ENCODE results near the gene FAF1.
"Not testable (repeated sequence)": the region's sequence is repeated elsewhere in the genome, so short reads cannot be mapped to it uniquely, and the experiment has no call there.

Gene FAF1

DNA sequence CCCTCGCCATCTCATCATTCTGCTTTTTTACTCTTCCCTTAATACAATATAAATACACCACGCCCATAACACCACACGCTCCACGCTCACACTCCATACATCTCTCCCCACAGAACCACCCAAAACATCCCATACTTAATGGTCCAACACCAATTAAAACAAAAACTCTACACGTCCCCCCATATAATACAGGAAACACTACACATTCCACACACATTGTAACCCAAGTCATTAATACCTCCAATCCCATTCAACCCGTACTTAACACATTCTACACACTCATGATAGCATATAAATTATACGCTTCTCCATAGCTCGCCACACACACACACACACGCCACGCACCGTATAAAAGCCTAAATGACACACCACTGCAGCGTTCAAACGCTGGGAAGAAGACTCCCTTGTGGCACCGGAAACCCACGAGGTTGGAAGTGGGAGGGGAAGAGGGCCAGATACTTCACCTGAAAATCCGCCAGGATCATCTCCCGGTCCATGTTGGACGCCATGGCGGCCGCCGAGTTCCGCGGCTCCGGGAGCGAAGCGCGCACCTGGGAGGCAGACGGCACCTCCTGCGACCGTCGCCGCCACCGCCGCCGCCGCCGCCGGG is 659 bp downstream of the FAF1 start:
- no peak for DNase-seq (ENCODE audit: low read depth in 2 of 2)

DNA sequence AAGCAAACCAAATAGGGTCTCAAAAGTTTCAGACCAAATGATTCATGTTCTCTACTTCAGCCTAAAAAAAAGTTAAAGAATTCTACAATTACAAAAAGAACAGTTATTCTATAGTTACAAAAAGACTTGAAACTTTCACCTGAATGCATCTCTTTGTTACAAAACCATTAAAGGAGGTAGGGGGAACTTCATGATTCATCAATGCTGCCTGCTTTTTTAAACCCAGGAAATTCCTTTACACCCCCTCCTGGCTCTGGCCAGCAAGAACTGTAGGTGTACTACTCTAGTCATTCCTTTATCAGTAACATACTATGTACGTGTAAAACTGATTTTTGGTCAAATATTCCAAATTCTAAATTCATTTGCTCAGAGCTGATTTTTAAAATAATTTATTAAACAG is 5.0 kb downstream of the FAF1 start:
- DNase-seq (ENCODE audit: low read depth in 2 of 2) = no peak

- not testable (repeated sequence) for DNase-seq (ENCODE audit: low read depth in 2 of 2)
These were observed 7.5 kb downstream of the FAF1 start for GRCh38 chr1:50952566-50952965.

GRCh38 chr1:50950396-50950795 is 9.7 kb downstream of the FAF1 start:
- no peak for DNase-seq (ENCODE audit: low read depth in 2 of 2)

DNA sequence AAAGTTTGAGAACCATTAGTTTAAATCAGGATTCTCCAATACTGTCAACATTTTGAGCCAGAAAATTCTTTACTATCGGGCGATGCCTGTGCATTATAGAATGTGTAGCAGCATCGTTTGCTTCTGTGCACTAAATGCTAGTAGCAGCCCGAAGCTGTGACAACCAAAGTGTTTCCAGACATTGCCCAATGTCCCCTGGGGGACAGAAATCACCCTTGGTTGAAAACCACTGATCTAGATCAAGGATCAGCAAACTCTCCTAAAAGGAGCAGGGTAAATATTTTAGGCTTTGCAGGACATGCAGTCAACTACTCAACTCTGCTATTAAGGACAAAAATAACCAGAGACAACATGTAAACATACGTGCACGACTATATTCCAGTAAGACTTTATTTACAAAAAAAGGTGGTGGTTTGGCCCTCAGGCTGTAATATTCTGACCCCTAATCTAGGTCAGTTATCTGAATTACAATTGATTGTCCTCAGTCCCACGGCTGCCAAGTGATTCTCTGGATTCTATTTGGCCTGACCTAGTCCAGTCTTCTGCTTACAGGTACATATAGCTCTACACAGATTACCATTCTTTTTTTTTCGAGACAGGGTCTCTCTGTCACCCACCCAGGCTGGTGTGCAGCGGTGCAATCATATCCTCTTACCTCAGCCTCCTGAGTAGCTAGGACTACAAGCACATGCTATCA is 10.6 kb downstream of the FAF1 start:
- DNase-seq (ENCODE audit: low read depth in 2 of 2) = no peak

DNA sequence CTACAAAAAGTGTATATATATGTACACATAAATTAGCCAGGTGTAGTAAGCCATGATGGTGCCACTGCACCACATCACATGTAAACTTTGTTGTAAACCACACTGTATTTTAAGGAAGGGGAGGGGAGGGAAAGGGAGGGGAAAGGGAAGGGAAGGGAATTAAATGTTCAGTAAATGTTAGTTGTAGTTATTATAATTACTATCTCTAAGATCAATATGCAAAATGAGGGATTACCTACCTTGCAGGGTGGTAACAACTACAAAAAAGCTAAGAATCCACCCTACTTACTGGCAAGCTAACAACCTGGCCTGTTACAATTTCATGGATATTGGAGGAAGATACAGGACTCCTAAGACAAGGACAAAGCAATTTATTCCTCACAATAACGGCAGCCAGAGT is 17.7 kb downstream of the FAF1 start:
- no peak for DNase-seq (ENCODE audit: low read depth in 2 of 2)

- DNase-seq (ENCODE audit: low read depth in 2 of 2) = no peak
These were observed 19.8 kb downstream of the FAF1 start for GRCh38 chr1:50940291-50940690.

DNA sequence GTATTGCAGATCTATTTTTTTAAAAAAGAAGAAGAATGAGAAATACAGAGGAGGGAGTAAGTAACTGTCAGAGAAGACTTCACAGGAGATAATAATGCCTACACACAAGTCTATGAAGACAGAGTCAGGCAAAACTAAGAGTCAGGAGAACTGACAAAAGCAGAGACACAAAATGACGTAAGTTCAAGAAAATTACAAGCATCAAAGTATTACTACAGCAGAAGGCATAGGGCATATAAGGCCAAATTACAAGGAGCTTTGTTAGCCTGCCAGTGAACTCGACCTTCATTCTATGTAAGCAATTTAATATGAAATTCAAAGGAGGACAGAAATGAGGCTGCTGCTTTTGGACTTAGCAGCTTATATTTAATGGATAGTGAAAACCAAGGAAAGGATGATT is 23.7 kb downstream of the FAF1 start:
- no peak for DNase-seq (ENCODE audit: low read depth in 2 of 2)

DNA sequence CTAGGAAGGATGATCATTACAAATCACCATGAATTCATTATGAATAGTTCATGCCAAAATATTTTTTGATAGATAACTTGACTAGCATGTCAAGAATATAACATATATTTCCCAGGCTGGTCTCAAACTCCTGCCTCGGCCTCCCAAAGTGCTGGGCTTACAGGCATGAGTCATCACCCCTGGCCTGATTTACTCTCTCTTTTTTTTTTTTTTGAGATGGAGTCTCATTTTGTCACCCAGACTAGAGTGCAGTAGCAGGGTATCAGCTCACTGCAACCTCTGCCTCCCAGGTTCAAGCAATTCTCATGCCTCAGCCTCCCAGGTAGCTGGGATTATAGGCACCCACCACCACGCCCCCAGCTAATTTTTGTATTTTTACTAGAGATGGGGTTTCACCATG is 24.8 kb downstream of the FAF1 start:
- not testable (repeated sequence) for DNase-seq (ENCODE audit: low read depth in 2 of 2)

- DNase-seq (ENCODE audit: low read depth in 2 of 2) = no peak
These were observed 25.2 kb downstream of the FAF1 start for GRCh38 chr1:50934838-50935237.

DNA sequence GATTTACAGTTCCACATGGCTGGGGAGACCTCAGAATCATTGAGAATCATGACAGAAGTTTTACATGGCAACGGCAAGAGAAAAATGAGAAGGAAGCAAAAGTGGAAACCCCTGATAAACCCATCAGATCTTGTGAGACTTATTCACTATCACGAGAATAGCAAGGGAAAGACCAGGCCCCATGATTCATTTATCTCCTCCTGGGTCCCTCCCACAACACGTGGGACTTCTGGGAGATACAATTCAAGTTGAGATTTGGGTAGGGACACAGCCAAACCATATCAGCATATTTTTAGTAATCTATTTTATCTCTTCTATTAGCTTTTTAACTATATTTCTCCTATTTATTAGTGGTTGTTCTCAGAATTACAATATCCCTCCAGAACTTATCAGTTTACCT is 26.3 kb downstream of the FAF1 start:
- not testable (repeated sequence) for DNase-seq (ENCODE audit: low read depth in 2 of 2)

- not testable (repeated sequence) for DNase-seq (ENCODE audit: low read depth in 2 of 2)
These were observed 28.0 kb downstream of the FAF1 start for GRCh38 chr1:50932043-50932442.

DNA sequence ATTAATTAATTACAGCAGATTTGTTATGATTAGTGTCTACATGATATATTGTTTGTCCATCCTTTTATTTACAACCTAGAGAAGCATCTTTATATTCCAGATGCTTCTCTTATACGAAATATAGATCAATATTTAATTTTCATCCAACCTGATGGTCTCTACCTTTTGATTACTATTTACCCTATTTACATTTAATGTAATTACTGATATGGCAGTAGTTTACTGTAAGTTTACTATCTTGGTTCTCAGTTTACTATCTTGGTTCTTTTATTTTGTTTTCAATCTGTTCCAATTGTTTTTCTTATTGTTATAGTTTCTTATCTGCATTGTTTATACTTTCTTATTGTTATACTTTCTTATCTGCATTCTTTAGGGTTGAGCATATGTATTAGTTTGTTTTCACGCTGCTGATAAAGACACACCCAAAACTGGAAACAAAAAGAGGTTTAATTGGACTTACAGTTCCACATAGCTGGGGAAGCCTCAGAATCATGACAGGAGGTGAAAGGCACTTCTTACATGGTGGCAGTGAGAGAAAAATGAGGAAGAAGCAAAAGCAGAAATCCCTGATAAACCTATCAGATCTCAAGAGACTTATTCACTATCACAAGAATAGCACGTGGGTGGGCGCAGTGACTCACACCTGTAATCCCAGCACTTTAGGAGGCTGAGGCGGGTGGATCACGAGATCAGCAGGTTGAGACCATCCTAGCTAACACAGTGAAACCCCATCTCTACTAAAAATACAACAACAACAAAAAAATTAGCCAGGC is 28.9 kb downstream of the FAF1 start:
- peak in 1 of 2 donors; percentile 6 for DNase-seq (ENCODE audit: low read depth in 2 of 2)

- no peak for DNase-seq (ENCODE audit: low read depth in 2 of 2)
These were observed 29.9 kb downstream of the FAF1 start for GRCh38 chr1:50930193-50930592.

DNA sequence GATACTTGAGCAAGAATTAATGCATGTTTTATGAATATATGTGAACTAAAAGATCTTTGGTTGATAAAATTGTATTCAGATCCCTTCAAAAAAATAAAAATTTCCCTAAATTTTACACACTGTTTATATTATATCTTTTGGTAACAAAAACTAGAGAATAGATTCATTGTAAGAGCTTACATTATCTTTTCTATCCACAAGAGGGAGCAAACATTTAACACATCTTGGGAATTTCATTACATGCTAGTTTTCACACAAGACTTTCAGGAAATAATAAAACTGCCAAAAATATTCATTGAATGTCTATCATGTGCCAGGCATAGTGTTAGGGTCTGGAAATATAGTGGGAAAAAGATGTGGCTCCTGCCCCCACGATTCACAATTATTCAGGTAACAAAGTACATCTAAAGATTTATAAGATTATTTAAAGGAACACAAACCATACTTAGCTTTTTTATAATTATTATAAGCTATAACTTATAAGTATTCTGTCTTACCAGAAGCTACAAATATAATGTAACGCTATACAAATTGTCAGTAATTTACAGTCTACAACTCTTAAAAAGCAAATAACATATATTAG is 30.6 kb downstream of the FAF1 start:
- no peak for DNase-seq (ENCODE audit: low read depth in 2 of 2)

GRCh38 chr1:50923564-50923963 is 36.5 kb downstream of the FAF1 start:
- DNase-seq (ENCODE audit: low read depth in 2 of 2) = no peak

- no peak for DNase-seq (ENCODE audit: low read depth in 2 of 2)
These were observed 39.0 kb downstream of the FAF1 start for GRCh38 chr1:50921029-50921428.

GRCh38 chr1:50920409-50920808 is 39.7 kb downstream of the FAF1 start:
- DNase-seq (ENCODE audit: low read depth in 2 of 2) = no peak

GRCh38 chr1:50917138-50918137 is 42.6 kb downstream of the FAF1 start:
- no peak for DNase-seq (ENCODE audit: low read depth in 2 of 2)

- no peak for DNase-seq (ENCODE audit: low read depth in 2 of 2)
These were observed 44.4 kb downstream of the FAF1 start for GRCh38 chr1:50915621-50916020.

- no peak for DNase-seq (ENCODE audit: low read depth in 2 of 2)
These were observed 46.1 kb downstream of the FAF1 start for GRCh38 chr1:50913954-50914353.
